Fibroblast of lung (primary cell): ENCODE results near the gene MRPL55.

ENCODE experiments used
- EZH2 ChIP-seq: IDR thresholded peaks from 2 replicates; pipeline ENCODE4 v1.5.1; 2012; ENCODE audit warnings: low read length, control low read depth, mild to moderate bottlenecking; ENCODE audit errors: missing control alignments
- TF ChIP-seq, protein P1 (sequence below), 2 donors: IDR thresholded peaks in 1 of 2; conservative IDR thresholded peaks in 1 of 2; 1 replicate in 1 of 2; 2 replicates in 1 of 2; pipeline ENCODE4 v1.5.1; 2011 to 2012; ENCODE audit warnings: low read length in 2 of 2, control low read depth in 1 of 2, inconsistent platforms in 1 of 2, low read depth in 1 of 2, mild to moderate bottlenecking in 1 of 2

DNA sequence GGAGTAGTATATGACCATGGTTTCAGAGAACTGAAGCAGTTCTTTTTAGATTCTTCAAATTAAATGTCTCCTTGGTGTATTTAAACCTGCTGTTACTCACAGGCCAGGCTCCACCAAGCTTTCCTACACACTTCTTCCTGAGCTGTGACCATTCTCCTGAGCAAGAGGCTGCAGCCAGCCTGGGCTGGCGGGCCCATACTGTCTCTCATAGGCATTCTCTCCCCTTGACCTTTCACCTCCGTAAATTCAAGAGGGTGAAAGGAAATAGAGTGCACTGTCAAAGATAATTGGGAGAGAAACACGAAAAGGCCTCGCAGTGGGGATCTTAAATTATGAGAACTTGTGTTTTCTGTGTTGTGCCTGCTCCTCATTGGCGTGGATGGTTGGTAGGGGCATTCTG, 24.3 kb downstream of the MRPL55 start:
- TF ChIP-seq, protein P1, sequence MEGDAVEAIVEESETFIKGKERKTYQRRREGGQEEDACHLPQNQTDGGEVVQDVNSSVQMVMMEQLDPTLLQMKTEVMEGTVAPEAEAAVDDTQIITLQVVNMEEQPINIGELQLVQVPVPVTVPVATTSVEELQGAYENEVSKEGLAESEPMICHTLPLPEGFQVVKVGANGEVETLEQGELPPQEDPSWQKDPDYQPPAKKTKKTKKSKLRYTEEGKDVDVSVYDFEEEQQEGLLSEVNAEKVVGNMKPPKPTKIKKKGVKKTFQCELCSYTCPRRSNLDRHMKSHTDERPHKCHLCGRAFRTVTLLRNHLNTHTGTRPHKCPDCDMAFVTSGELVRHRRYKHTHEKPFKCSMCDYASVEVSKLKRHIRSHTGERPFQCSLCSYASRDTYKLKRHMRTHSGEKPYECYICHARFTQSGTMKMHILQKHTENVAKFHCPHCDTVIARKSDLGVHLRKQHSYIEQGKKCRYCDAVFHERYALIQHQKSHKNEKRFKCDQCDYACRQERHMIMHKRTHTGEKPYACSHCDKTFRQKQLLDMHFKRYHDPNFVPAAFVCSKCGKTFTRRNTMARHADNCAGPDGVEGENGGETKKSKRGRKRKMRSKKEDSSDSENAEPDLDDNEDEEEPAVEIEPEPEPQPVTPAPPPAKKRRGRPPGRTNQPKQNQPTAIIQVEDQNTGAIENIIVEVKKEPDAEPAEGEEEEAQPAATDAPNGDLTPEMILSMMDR (conservative IDR thresholded peaks at IDR 0.05 in 1 of 2, IDR thresholded peaks at IDR 0.05 in 1 of 2; ENCODE audit: low read depth in 1 of 2, low read length in 2 of 2) = no peak
- no peak for TF ChIP-seq EZH2
